ENCODE data around the gene NAV2.
"Not testable (repeated sequence)": the region's sequence is repeated elsewhere in the genome, so short reads cannot be mapped to it uniquely, and the experiment has no call there.

NAV2 gene

GRCh38 chr11:20122131-20122530 is 409.5 kb downstream of the NAV2 start:
- DNase-seq (ENCODE audit: low read depth): no peak
- no peak for TF ChIP-seq CTCF (conservative IDR thresholded peaks at IDR 0.05; ENCODE audit: low read depth, low read length)

GRCh38 chr11:20125927-20126326 is 413.3 kb downstream of the NAV2 start:
- H3K4me3 ChIP-seq (ENCODE audit: low read depth, low read length): no peak overlapping the region
- TF ChIP-seq CTCF (conservative IDR thresholded peaks at IDR 0.05; ENCODE audit: low read depth, low read length): no peak
- DNase-seq (ENCODE audit: low read depth): peak; percentile 37

More at GRCh38 chr11:20122131-20122530, 409.5 kb downstream of the NAV2 start:
- no peak overlapping the region for H3K4me3 ChIP-seq (ENCODE audit: low read depth, low read length)

GRCh38 chr11:20126724-20127123 is 414.1 kb downstream of the NAV2 start:
- TF ChIP-seq CTCF (conservative IDR thresholded peaks at IDR 0.05; ENCODE audit: low read depth, low read length): no peak
- H3K4me3 ChIP-seq (ENCODE audit: low read depth, low read length): no peak overlapping the region
- no peak for DNase-seq (ENCODE audit: low read depth)

GRCh38 chr11:20127671-20128527 is 415.3 kb downstream of the NAV2 start:
- peak; percentile 83 for DNase-seq (ENCODE audit: low read depth)
- H3K4me3 ChIP-seq (ENCODE audit: low read depth, low read length): no peak overlapping the region
- TF ChIP-seq CTCF (conservative IDR thresholded peaks at IDR 0.05; ENCODE audit: low read depth, low read length): peak; percentile 88

GRCh38 chr11:20128528-20128825 is 415.8 kb downstream of the NAV2 start:
- H3K4me3 ChIP-seq (ENCODE audit: low read depth, low read length); DNase-seq (ENCODE audit: low read depth): not testable (repeated sequence)

GRCh38 chr11:20129665-20130064 is 417.0 kb downstream of the NAV2 start:
- no peak for DNase-seq (ENCODE audit: low read depth)
- H3K4me3 ChIP-seq (ENCODE audit: low read depth, low read length): no peak overlapping the region
- TF ChIP-seq CTCF (conservative IDR thresholded peaks at IDR 0.05; ENCODE audit: low read depth, low read length): no peak

GRCh38 chr11:20131788-20132666 is 419.4 kb downstream of the NAV2 start:
- TF ChIP-seq CTCF (conservative IDR thresholded peaks at IDR 0.05; ENCODE audit: low read depth, low read length): peak; percentile 97
- peak overlapping the region; percentile 68 for H3K4me3 ChIP-seq (ENCODE audit: low read depth, low read length)
- peak; percentile 73 for DNase-seq (ENCODE audit: low read depth)
